ENCODE results near the gene MYL12B.
"Not testable (repeated sequence)": the region's sequence is repeated elsewhere in the genome, so short reads cannot be mapped to it uniquely, and the experiment has no call there.

Gene MYL12B

DNA sequence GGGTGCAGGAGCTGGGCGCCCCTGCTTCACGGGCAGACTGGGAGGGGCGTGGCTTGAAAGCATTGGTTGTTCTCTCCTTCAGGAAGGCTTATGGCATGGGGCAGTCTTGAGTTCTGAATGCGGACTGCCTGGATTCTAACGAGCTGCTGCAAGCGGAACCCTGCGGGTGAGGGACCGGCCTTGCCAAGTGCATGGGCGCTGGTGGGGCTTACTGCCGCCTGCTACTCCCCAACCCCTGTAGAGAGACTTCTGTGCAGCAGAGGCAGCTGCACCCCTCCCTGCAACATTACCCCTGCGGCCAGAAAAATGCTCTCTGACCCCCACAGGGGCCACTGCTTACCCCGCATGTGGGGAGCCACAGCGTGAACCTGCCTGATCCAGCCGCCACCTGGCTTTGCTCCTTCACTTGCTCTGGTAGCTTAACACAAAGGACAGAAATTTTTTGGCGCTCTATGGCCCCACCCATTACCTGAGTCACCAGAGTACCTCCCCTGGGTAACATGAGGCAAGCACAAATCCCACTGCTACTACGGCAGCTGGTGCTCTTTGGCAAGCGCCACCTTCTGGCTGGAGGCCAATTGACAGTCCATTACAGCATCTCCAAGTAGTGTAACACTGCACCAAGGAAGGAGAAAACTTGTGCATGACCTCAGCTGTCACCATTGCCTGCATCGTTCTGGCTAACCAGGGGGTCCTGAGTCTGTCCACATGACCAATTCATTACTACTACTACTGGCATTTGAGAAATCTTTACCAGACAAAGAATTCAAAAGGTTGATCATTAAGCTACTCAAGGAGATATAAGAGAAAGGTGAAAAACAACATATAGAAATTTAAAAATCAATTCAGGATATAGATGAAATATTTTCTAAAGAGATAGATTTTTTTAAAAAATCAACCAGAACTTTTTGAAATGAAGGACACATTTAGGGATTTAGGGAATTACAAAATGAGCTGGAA is 35.4 kb downstream of the MYL12B start:
- TF ChIP-seq, protein P1, sequence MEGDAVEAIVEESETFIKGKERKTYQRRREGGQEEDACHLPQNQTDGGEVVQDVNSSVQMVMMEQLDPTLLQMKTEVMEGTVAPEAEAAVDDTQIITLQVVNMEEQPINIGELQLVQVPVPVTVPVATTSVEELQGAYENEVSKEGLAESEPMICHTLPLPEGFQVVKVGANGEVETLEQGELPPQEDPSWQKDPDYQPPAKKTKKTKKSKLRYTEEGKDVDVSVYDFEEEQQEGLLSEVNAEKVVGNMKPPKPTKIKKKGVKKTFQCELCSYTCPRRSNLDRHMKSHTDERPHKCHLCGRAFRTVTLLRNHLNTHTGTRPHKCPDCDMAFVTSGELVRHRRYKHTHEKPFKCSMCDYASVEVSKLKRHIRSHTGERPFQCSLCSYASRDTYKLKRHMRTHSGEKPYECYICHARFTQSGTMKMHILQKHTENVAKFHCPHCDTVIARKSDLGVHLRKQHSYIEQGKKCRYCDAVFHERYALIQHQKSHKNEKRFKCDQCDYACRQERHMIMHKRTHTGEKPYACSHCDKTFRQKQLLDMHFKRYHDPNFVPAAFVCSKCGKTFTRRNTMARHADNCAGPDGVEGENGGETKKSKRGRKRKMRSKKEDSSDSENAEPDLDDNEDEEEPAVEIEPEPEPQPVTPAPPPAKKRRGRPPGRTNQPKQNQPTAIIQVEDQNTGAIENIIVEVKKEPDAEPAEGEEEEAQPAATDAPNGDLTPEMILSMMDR (IDR thresholded peaks at IDR 0.05; ENCODE audit: borderline replicate concordance, insufficient read depth, low read depth, low read length), result peak; percentile 91
- peak overlapping the region; percentile 54 for H3K4me3 ChIP-seq (ENCODE audit: low read depth, low read length)

DNA sequence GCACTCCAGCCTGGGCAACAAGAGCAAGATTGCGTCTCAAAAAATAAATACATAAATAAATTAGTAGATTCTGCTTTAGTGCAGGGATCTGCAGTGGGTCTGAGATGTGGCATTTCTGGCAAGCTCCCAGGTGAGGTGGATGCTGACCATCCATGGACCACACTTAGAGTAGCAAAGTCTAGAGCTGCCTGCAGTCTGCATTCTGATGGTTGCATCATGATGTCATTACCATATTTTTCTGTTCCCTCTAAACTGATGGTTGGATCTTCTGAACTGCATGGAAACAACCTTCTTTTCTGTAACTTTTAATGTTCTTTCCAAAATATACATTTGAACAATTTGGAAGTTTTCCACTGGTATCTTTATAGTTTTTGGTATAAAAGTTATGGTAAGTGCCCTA is 42.9 kb downstream of the MYL12B start:
- TF ChIP-seq, protein P1 (IDR thresholded peaks at IDR 0.05; ENCODE audit: borderline replicate concordance, insufficient read depth, low read depth, low read length), result no peak

DNA sequence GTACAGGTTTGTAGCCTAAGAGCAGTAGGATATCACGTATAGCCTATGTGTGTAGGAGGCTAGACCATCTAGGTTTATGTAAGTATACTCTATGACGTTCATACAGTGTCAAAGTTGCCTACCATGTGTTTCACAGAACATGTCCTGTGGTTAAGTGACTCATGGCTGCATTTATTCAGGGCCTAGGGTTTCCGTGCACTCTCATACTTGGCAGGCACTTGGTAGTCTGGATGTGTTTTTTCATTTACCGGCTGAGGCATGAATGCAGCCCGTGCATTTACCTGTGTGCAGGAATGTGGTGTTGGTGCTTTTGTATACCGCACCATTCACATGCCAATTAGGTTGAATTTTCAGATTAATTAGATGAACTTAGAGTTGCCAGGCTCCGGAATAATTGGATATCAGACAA is 43.4 kb downstream of the MYL12B start:
- H3K4me3 ChIP-seq (ENCODE audit: low read depth, low read length), result no peak overlapping the region
- TF ChIP-seq, protein P1 (IDR thresholded peaks at IDR 0.05; ENCODE audit: borderline replicate concordance, insufficient read depth, low read depth, low read length), result no peak

More for the DNA sequence above, 42.9 kb downstream of the MYL12B start:
- H3K4me3 ChIP-seq (ENCODE audit: low read depth, low read length), result no peak overlapping the region

DNA sequence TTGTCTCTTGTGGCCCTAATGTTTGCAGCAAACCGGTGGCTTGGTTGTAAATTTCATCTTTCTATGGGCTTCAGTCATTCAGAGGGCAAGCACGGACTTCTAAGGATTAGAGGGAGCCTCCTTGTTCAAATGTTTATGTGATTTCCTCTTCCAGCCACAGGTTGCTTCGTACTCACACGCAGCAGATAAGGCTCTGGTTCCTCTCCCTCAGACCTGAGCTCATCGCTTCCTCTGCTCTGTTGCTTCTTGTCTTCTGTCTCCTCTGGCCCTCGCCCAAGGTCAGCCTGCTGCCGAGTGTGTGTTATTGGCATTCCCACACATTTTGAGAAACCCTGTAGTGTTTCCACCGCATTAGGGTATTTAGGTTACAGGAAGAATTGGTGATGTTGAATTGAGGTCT is 44.0 kb downstream of the MYL12B start:
- TF ChIP-seq, protein P1 (IDR thresholded peaks at IDR 0.05; ENCODE audit: borderline replicate concordance, insufficient read depth, low read depth, low read length), result no peak
- no peak overlapping the region for H3K4me3 ChIP-seq (ENCODE audit: low read depth, low read length)

DNA sequence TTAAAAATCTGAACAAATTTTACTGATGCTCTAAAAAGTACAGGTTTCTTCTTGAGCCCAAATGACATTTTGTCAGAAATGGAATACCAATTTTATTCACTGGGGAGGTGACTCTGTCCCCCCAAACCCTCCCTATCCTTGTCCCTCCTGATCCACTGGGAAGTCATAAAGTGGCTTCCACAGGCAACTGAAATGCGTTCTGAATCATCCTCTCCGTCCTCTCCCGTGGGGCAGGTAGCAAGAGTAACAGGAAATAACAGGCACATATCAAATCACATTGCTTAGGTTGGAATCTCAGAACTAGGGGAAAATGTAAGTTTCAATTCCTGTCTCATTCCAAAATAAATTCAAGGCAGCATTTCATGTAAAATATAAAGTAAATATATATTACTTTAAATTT is 44.5 kb downstream of the MYL12B start:
- no peak overlapping the region for H3K4me3 ChIP-seq (ENCODE audit: low read depth, low read length)
- TF ChIP-seq, protein P1 (IDR thresholded peaks at IDR 0.05; ENCODE audit: borderline replicate concordance, insufficient read depth, low read depth, low read length), result no peak

DNA sequence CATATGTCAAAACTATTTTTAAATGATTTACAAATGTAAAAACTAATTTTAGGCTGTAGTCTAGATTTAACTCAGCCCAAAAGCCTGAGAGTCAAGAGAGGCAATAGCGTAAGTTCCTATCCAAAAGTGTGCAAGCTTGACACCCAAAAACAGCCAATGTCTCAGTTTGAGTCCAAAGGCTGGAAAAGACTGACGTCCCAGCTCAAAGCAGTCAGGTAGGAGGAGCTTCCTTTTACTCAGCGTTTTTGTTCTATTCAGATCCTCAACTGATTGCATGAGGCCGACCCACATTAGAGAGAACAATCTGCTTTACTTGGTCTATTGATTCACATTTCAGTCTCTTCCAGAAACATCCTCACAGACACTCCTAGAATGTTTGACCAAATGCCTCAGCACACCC is 51.8 kb downstream of the MYL12B start:
- H3K4me3 ChIP-seq (ENCODE audit: low read depth, low read length), result no peak overlapping the region
- TF ChIP-seq, protein P1 (IDR thresholded peaks at IDR 0.05; ENCODE audit: borderline replicate concordance, insufficient read depth, low read depth, low read length), result no peak

DNA sequence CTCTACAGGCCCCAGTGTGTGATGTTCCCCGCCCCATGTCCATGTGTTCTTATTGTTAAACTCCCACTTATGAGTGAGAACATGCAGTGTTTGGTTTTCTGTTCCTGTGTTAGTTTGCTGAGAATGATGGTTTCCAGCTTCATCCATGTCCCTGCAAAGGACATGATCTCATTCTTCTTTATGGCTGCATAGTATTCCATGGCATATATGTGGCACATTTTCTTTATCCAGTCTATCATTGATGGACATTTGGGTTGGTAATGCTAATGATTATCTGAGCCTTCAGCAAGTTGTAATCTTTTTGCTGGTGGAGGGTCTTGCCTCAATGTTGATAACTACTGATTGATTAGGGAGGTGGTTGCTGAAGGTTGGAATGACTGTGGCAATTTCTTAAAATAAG is 53.4 kb downstream of the MYL12B start:
- H3K4me3 ChIP-seq (ENCODE audit: low read depth, low read length), result not testable (repeated sequence)

Measured in GM12875 (cell line).